ENCODE results near the gene FRMD1. TPM values are rescaled to one million over a fixed set of nuclear protein-coding genes. Genes with fewer than 3 reads are reported as not detected.

The FRMD1 gene
- total and polyA plus RNA-seq, 12 donors = 0.12 to 1.3 (median 0.21) TPM; not detected in 4

DNA sequence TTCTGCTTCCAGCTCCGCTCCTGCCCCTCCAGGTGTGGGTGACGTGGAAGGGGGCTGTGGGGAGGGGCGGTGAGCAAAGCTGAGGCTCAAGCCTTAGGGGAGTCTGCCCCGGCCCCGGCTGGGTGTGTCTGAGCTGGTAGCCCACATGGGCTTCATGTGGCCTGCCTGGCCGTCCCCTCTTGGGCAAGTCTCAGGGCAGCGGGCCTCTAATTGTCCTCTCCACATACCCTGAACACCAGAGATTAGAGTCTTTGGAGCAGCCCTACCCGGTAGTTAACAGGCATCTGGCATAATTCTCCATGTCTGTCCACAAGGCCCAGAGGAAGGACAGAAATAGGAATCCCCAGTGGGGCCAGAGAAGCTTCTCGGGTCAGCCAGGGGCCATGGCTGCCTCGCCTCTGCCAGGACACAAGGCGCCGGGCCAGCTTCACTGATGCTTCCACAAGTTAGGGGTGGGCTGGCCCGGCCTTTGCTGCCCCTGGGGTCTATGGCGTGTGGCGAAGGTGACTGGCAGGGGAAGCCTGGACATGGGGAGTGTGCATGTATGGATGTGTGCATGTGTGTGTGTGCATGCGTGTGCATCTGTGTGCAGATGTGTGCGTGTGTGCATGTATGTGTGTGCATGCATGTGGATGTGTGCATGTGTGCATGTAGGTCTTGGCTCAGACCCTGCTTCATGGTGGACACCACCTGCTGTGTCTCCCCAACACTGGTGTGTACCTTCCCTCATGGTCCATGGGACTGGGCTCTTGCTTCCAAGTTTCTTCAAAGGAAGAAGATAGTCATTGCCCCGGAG lies 24.0 kb downstream of the FRMD1 start:
- TF ChIP-seq, protein P1, sequence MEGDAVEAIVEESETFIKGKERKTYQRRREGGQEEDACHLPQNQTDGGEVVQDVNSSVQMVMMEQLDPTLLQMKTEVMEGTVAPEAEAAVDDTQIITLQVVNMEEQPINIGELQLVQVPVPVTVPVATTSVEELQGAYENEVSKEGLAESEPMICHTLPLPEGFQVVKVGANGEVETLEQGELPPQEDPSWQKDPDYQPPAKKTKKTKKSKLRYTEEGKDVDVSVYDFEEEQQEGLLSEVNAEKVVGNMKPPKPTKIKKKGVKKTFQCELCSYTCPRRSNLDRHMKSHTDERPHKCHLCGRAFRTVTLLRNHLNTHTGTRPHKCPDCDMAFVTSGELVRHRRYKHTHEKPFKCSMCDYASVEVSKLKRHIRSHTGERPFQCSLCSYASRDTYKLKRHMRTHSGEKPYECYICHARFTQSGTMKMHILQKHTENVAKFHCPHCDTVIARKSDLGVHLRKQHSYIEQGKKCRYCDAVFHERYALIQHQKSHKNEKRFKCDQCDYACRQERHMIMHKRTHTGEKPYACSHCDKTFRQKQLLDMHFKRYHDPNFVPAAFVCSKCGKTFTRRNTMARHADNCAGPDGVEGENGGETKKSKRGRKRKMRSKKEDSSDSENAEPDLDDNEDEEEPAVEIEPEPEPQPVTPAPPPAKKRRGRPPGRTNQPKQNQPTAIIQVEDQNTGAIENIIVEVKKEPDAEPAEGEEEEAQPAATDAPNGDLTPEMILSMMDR (IDR thresholded peaks at IDR 0.05) = peak in 2 of 9 donors; percentile 6 to 7
- intact Hi-C loops (cut with DNase I) = loop anchor here in 6 of 10 donors (5.0 to 10.0 kb wide), 5 partner anchors 120 to 150 kb away; no protein-coding TSS in a partner anchor
- H3K4me3 ChIP-seq = peak overlapping the region in 1 of 10 donors; percentile 8
- H3K27ac ChIP-seq = peak overlapping the region in 9 of 10 donors; percentile 70 to 94 (median 78)
- H3K4me1 ChIP-seq = peaks cover 18 to 40% (median 36%) of the 10 kb centered on the region in 9 donors
- peak; percentile 83 to 86 for DNase-seq
- peak; percentile 80 to 92 (median 88) for ATAC-seq
- H3K27me3 ChIP-seq = no peaks in the 10 kb centered on the region
- H3K9me3 ChIP-seq = no peaks in the 10 kb centered on the region
- no peaks in the 10 kb centered on the region for H3K36me3 ChIP-seq
- WGBS, 2 donors = 27% methylated on average over 18 of the region's 18 CpGs

DNA sequence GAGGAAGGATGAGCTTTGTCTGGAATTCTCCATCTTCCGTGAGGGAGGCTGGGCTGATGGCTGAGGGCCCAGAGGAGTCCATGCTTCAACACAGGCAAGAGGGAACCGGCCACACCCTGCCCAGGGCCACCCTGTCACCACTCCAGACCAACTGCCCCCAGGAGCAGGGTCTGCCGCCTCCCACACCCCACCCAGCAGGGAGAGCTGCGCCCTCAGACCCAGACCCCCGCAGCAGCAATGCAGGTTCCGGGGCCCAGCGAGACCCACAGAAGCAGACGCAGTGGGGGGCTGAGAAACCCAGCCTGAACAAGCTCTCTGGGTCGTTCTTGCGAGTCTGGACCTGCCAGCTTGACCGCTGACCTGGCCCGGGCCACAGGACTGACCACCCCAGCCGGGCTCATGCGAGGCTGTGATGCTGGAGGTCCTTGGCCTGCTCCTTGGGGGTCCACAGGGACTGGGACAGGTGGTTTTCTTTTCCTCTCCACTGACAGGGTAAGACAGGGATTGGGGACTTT lies 25.0 kb downstream of the FRMD1 start:
- H3K36me3 ChIP-seq = no peaks in the 10 kb centered on the region
- H3K27ac ChIP-seq = peak overlapping the region in 9 of 10 donors; percentile 70 to 94 (median 78)
- no peaks in the 10 kb centered on the region for H3K9me3 ChIP-seq
- ATAC-seq (peak in 1 of 8 donors; percentile 13), DNase-seq (no peak)
- intact Hi-C loops (cut with DNase I) = loop anchor here in 6 of 10 donors (5.0 to 10.0 kb wide), 5 partner anchors 119 to 149 kb away; no protein-coding TSS in a partner anchor
- TF ChIP-seq, protein P1 (IDR thresholded peaks at IDR 0.05) = no peak
- H3K27me3 ChIP-seq = no peaks in the 10 kb centered on the region
- 89 to 90% methylated on average over 14 of the region's 14 CpGs for WGBS, 2 donors
- H3K4me3 ChIP-seq = no peak overlapping the region
- peaks cover 18 to 40% (median 36%) of the 10 kb centered on the region in 9 donors for H3K4me1 ChIP-seq

DNA sequence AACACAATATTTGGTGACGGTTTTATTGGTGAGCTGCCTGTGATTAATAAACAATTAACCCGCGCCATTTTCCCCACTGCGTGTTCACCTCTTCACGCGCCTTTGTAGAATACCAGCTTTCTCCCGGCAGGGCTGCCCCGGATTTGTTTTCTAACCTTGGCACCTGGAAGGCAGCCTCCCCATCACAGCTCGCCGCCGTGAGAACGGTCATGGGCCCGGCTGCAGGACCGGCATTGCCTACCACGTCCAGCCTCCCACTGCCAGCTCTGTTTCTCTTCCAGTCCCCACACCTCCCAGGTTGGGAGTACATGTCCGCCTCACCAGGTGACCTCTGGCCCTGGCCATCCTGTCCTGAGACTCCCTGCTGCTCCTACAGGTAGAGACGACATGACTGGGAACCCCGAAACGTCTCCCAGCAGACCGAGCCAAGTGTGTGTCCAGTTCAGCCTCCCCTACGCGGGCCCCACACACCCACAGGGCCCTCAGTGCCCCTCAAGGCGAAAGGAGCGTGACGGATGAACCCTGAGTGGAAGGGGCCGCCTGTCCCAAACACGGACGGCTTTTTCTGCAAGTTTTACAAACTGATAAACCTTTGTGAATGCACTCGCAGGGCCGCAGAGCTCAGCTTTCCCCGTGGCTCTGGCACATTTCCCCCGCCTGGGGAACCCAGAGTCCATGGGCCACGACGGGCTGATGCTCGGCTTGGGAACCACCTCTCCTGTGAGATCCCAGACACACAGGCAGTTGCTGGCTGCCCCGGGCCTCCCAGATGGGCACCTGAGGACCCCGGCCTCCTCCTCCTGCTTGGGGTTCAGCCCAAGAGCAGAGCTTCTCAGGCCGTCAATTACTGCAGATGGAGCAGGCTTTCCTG lies 25.7 kb downstream of the FRMD1 start:
- H3K36me3 ChIP-seq = no peaks in the 10 kb centered on the region
- H3K9me3 ChIP-seq = no peaks in the 10 kb centered on the region
- peaks cover 18 to 40% (median 36%) of the 10 kb centered on the region in 9 donors for H3K4me1 ChIP-seq
- no peak overlapping the region for H3K4me3 ChIP-seq
- peak overlapping the region in 3 of 10 donors; percentile 78 to 79 (median 79) for H3K27ac ChIP-seq
- no peaks in the 10 kb centered on the region for H3K27me3 ChIP-seq
- intact Hi-C loops (cut with DNase I) = loop anchor here in 6 of 10 donors (5.0 to 10.0 kb wide), 5 partner anchors 119 to 149 kb away; no protein-coding TSS in a partner anchor
- WGBS, 2 donors = 83 to 84% methylated on average over 38 of the region's 38 CpGs
- DNase-seq (no peak), ATAC-seq (no peak)
- TF ChIP-seq, protein P1 (IDR thresholded peaks at IDR 0.05) = no peak

Measured in heart right ventricle (tissue), 16 donors.